ENCODE results near the gene KIRREL3. TPM values are rescaled to one million over a fixed set of nuclear protein-coding genes. Genes with fewer than 3 reads are reported as not detected.

KIRREL3 gene
- total RNA-seq, 2 donors from 2014 or later = 0.61 to 0.64 TPM

DNA sequence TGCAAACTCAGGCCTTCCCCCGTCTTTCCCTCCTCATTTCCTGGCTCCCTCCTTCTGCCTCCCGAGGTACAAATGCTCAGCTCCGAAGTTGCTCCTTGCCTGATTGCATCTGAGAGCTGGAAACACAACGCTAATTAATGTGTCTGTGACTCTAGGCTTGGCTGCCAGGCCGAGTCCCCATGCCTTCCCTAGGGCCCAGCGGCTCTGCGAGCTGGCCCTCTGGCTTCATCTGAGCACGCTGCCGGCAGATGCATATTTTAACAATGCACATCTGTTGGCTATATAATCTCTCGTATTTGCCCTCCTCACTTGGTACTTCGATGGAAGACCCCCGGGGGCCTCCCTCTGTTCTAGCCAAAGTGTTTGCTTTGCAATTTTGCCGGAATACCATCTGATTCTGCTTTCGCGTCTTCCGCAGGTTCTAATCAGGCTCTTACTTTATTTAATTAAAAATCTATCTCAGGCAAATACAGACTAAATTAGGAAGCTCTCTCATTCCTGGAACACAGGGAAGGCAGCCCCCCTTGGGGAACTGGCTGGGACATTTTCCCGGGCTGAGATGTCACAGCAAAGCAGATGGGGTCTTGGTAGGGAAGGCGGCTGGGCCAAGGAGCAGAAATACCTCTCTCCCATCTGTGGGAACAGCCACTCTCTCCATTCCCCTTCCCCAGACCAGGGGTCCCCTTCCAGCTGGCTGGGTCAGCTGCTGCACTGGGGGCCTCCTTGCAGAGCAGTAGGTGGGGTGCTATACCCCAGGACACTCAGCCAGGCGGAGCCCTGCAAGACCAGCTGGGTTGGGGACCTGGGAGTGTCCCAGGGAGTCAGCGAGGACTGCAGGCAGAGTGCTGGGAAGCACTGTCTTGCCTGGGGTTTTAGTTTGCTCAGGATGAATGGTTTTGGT lies 482.2 kb downstream of the KIRREL3 start:
- H3K4me3 ChIP-seq = no peak overlapping the region
- H3K4me1 ChIP-seq = no peaks in the 10 kb centered on the region
- H3K9ac ChIP-seq (ENCODE audit: low read depth in 2 of 2, low read length in 2 of 2) = no peak overlapping the region
- no peak for DNase-seq
- no peaks in the 10 kb centered on the region for H3K9me3 ChIP-seq
- H3K27me3 ChIP-seq = no peaks in the 10 kb centered on the region
- H3K27ac ChIP-seq = no peak overlapping the region
- H3K36me3 ChIP-seq = no peaks in the 10 kb centered on the region
- intact Hi-C loops (cut with DNase I) = no loop called here
- TF ChIP-seq, protein P1, sequence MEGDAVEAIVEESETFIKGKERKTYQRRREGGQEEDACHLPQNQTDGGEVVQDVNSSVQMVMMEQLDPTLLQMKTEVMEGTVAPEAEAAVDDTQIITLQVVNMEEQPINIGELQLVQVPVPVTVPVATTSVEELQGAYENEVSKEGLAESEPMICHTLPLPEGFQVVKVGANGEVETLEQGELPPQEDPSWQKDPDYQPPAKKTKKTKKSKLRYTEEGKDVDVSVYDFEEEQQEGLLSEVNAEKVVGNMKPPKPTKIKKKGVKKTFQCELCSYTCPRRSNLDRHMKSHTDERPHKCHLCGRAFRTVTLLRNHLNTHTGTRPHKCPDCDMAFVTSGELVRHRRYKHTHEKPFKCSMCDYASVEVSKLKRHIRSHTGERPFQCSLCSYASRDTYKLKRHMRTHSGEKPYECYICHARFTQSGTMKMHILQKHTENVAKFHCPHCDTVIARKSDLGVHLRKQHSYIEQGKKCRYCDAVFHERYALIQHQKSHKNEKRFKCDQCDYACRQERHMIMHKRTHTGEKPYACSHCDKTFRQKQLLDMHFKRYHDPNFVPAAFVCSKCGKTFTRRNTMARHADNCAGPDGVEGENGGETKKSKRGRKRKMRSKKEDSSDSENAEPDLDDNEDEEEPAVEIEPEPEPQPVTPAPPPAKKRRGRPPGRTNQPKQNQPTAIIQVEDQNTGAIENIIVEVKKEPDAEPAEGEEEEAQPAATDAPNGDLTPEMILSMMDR (IDR thresholded peaks at IDR 0.05) = no peak

DNA sequence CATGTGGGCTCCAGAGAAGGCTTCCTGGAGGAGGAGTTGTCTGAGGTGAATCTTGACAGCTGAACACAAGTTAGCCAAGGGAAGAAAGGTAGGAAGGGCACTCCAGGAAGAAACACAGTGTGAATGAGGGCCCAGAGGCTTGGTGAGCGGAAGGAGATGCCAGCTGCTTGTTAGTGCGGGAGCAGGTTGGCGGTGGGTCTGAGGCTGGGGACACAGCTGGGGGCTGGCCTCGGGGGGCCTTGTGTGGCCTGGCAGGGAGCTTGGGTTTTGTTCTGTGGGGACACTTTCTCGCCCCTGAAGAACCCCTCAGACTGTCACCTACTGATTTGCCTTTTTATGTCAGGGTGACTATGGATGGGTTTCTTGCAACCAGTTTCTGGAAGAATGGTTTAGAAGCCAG lies 485.1 kb downstream of the KIRREL3 start:
- Histone ChIP-seq H3K4me3 (no peak overlapping the region), H3K9ac (ENCODE audit: low read depth in 2 of 2, low read length in 2 of 2) (no peak overlapping the region), H3K9me3 (no peaks in the 10 kb centered on the region), H3K27ac (no peak overlapping the region), H3K27me3 (no peaks in the 10 kb centered on the region), H3K36me3 (no peaks in the 10 kb centered on the region), H3K4me1 (no peaks in the 10 kb centered on the region)
- TF ChIP-seq, protein P1 (IDR thresholded peaks at IDR 0.05) = no peak
- DNase-seq = no peak
- intact Hi-C loops (cut with DNase I) = no loop called here

DNA sequence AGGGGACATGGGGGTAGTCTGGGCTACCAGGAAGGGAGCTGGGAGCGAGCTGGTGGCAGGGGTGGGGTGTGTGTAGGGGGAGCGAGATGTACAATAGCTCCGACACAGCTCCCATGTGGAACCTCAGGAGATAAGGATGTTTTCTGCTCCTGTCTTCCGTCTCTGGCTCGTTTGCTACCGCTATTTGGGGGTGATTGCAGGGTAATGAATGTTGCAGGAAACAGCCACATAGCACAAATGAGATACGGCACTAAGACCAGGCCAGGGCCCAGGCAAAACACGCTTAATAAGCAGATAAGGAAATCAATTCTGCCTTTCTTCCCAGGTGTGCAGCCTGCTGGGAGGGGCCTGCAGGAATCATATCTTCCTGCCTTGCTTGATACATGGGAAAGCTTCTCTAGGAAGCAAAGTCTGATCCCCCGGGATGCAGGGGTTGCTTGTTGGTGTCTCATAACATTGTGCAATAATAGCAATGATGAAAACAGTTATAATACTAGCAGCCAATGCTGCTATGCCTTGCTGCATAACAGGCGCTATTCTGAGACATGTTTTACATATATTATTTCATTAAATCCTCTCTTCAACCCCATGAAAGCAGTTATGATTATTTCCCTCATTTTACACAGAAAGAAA lies 486.4 kb downstream of the KIRREL3 start:
- intact Hi-C loops (cut with DNase I) = no loop called here
- no peaks in the 10 kb centered on the region for H3K36me3 ChIP-seq
- TF ChIP-seq, protein P1 (IDR thresholded peaks at IDR 0.05) = no peak
- no peaks in the 10 kb centered on the region for H3K27me3 ChIP-seq
- DNase-seq = no peak
- no peak overlapping the region for H3K4me3 ChIP-seq
- no peak overlapping the region for H3K9ac ChIP-seq (ENCODE audit: low read depth in 2 of 2, low read length in 2 of 2)
- no peaks in the 10 kb centered on the region for H3K4me1 ChIP-seq
- no peaks in the 10 kb centered on the region for H3K9me3 ChIP-seq
- H3K27ac ChIP-seq = no peak overlapping the region

DNA sequence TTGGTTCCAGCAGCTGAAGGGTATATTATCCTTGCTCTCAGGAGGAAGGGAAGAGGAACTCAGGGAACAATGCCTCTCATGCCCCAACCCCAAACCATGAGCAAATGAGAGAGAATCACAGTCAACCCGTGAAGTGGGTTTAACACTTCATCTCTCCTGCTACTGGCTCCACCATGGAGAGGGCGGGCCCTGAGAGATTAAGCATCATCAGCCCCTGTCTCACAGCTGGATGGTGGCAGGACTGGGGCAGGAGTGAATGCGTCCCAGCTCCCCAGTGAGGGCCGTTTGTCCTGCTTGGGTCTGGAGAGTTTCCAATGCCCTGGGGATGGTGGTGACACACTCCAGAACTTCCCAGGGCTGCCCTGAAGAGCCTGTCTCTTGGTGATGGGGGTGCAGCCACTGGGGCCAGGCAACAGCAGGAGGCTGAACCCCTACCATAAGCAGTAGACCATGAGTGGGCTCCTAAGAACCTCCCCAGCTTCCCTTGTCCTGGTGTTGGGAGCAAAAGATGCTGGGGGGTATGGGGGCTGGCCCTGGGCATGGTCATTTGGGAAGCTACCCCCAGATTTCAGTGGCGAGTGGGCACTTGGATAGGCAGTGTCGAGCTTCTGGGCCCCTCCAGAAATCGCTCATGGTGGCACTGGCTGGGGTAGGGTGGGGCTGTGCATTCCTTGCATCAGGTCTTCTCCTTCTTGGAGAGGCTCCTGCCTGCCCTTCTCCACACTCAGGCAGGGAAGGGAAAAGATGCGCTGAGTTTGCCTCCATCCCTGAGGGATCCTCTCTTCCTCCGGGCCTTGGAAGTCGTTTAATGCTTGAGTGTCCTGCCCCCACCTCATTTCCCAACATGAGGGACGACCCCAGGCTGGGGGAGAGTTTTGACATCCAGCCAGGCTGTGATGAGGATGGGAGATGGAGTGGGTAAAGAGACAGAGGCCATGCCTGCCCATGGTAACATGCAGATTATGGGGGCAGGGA lies 487.5 kb downstream of the KIRREL3 start:
- no peak for DNase-seq
- Histone ChIP-seq H3K9ac (ENCODE audit: low read depth in 2 of 2, low read length in 2 of 2) (no peak overlapping the region), H3K4me3 (no peak overlapping the region), H3K9me3 (no peaks in the 10 kb centered on the region), H3K36me3 (no peaks in the 10 kb centered on the region), H3K4me1 (no peaks in the 10 kb centered on the region), H3K27ac (no peak overlapping the region), H3K27me3 (no peaks in the 10 kb centered on the region)
- TF ChIP-seq, protein P1 (IDR thresholded peaks at IDR 0.05) = no peak
- intact Hi-C loops (cut with DNase I) = no loop called here

DNA sequence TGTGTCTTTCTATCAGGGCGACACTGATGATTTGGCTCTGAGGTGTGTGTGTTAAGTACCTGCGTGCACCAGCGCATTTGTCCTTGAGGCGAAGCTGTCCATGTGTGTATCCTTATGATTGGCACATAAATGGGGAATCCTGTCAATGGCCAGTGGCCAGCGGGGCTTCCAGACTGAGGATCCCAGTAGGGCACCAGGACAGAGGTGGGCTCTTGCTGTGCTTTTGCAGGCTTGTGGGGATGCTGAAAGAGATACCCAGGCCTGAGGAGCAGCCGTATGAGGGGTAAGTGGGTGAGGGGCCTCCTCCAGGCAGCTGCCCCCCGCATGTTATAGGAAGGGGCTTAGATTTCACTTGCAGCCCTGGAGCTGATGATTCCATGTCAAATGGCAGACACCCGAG lies 488.3 kb downstream of the KIRREL3 start:
- H3K27me3 ChIP-seq = no peaks in the 10 kb centered on the region
- no peak for DNase-seq
- no peaks in the 10 kb centered on the region for H3K4me1 ChIP-seq
- no peaks in the 10 kb centered on the region for H3K36me3 ChIP-seq
- TF ChIP-seq, protein P1 (IDR thresholded peaks at IDR 0.05) = no peak
- H3K9me3 ChIP-seq = no peaks in the 10 kb centered on the region
- intact Hi-C loops (cut with DNase I) = no loop called here
- no peak overlapping the region for H3K27ac ChIP-seq
- H3K4me3 ChIP-seq = no peak overlapping the region
- H3K9ac ChIP-seq (ENCODE audit: low read depth in 2 of 2, low read length in 2 of 2) = no peak overlapping the region
